Parathyroid adenoma (tissue), 2 donors: ENCODE measurements around the gene MAN2A2.

ENCODE experiments used
- H2AFZ ChIP-seq: fragments of 300-600 bp; sonication (generic); one replicate; pipeline ENCODE4 v1.7.0; 2017; ENCODE audit warnings: antibody characterized with exemption, mild to moderate bottlenecking
- H3K27ac ChIP-seq: fragments of 300-600 bp; sonication (generic); one replicate; pipeline ENCODE4 v1.7.0; 2017
- H3K27me3 ChIP-seq: fragments of 300-600 bp; sonication (generic); one replicate; pipeline ENCODE4 v1.7.0; 2017; ENCODE audit warnings: low read length; ENCODE audit not compliant: control insufficient read depth, insufficient read depth
- H3K36me3 ChIP-seq: fragments of 300-600 bp; sonication (generic); one replicate; pipeline ENCODE4 v1.7.0; 2017; ENCODE audit warnings: low read length; ENCODE audit not compliant: control insufficient read depth, insufficient read depth
- H3K4me1 ChIP-seq: fragments of 300-600 bp; sonication (generic); one replicate; pipeline ENCODE4 v1.7.0; 2017; ENCODE audit warnings: control low read depth
- H3K4me2 ChIP-seq: fragments of 300-600 bp; sonication (generic); one replicate; pipeline ENCODE4 v1.7.0; 2017; ENCODE audit warnings: low read length
- H3K4me3 ChIP-seq: fragments of 300-600 bp; sonication (generic); one replicate; pipeline ENCODE4 v1.7.0; 2017; ENCODE audit warnings: low read depth, low read length
- H3K79me2 ChIP-seq: fragments of 300-600 bp; sonication (generic); one replicate; pipeline ENCODE4 v1.7.0; 2017; ENCODE audit warnings: control low read depth
- H3K9ac ChIP-seq: fragments of 300-600 bp; sonication (generic); one replicate; pipeline ENCODE4 v1.7.0; 2017; ENCODE audit warnings: mild to moderate bottlenecking
- H3K9me3 ChIP-seq: fragments of 300-600 bp; sonication (generic); one replicate; pipeline ENCODE4 v1.7.0; 2017; ENCODE audit warnings: low read length; ENCODE audit not compliant: control insufficient read depth
- TF ChIP-seq, protein P1 (sequence below): fragments of 300-600 bp; sonication (generic); IDR thresholded peaks from one replicate; pipeline ENCODE4 v1.7.0; 2017; ENCODE audit warnings: antibody characterized with exemption, mild to moderate bottlenecking
- donor health status: primary hyperparathyroidism.

The MAN2A2 gene

GRCh38 chr15:90859234-90860131, 43.6 kb upstream of the MAN2A2 start:
- no peaks in the 10 kb centered on the region for H3K79me2 ChIP-seq
- H3K27ac ChIP-seq: no peak overlapping the region
- H3K36me3 ChIP-seq: no peaks in the 10 kb centered on the region
- H3K9me3 ChIP-seq: no peaks in the 10 kb centered on the region
- H3K4me2 ChIP-seq: no peak overlapping the region
- H2AFZ ChIP-seq: no peak overlapping the region
- H3K4me3 ChIP-seq: no peak overlapping the region
- H3K9ac ChIP-seq: no peak overlapping the region
- no peaks in the 10 kb centered on the region for H3K27me3 ChIP-seq
- H3K4me1 ChIP-seq: no peaks in the 10 kb centered on the region
- TF ChIP-seq, protein P1, sequence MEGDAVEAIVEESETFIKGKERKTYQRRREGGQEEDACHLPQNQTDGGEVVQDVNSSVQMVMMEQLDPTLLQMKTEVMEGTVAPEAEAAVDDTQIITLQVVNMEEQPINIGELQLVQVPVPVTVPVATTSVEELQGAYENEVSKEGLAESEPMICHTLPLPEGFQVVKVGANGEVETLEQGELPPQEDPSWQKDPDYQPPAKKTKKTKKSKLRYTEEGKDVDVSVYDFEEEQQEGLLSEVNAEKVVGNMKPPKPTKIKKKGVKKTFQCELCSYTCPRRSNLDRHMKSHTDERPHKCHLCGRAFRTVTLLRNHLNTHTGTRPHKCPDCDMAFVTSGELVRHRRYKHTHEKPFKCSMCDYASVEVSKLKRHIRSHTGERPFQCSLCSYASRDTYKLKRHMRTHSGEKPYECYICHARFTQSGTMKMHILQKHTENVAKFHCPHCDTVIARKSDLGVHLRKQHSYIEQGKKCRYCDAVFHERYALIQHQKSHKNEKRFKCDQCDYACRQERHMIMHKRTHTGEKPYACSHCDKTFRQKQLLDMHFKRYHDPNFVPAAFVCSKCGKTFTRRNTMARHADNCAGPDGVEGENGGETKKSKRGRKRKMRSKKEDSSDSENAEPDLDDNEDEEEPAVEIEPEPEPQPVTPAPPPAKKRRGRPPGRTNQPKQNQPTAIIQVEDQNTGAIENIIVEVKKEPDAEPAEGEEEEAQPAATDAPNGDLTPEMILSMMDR: peak; percentile 10

DNA sequence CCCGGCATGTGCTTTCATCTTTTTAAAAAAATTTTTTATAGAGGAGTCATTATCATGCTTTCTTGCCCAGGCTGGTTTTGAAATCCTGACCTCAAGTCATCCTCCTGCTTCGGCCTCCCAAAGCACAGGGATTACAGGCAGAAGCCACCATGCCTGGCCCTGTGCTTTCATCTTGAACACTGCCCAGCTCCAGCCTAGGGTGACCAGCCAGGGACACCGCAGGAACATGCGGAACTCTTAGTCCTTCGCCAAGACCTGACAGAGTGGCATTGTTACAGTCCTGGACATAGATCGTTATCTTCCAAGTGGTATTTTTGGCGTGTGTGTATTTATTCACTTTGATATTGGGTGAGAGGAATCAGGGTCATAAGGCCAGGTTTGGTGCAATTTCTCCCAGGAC, 42.7 kb upstream of the MAN2A2 start:
- TF ChIP-seq, protein P1: no peak
- Histone ChIP-seq H3K9ac (no peak overlapping the region), H3K27me3 (no peaks in the 10 kb centered on the region), H2AFZ (no peak overlapping the region), H3K4me3 (no peak overlapping the region), H3K4me1 (no peaks in the 10 kb centered on the region), H3K79me2 (no peaks in the 10 kb centered on the region), H3K4me2 (no peak overlapping the region), H3K9me3 (no peaks in the 10 kb centered on the region), H3K36me3 (no peaks in the 10 kb centered on the region), H3K27ac (no peak overlapping the region)

GRCh38 chr15:90860942-90861675, 42.0 kb upstream of the MAN2A2 start:
- Histone ChIP-seq H3K4me2 (no peak overlapping the region), H3K79me2 (no peaks in the 10 kb centered on the region), H3K4me3 (no peak overlapping the region), H3K9ac (no peak overlapping the region), H3K36me3 (no peaks in the 10 kb centered on the region), H3K27me3 (no peaks in the 10 kb centered on the region), H3K9me3 (no peaks in the 10 kb centered on the region), H2AFZ (no peak overlapping the region), H3K4me1 (no peaks in the 10 kb centered on the region), H3K27ac (no peak overlapping the region)
- TF ChIP-seq, protein P1: no peak

GRCh38 chr15:90862487-90862886, 40.6 kb upstream of the MAN2A2 start:
- Histone ChIP-seq H2AFZ (no peak overlapping the region), H3K9me3 (no peaks in the 10 kb centered on the region), H3K79me2 (no peaks in the 10 kb centered on the region), H3K27ac (no peak overlapping the region), H3K9ac (no peak overlapping the region), H3K27me3 (no peaks in the 10 kb centered on the region), H3K4me2 (no peak overlapping the region), H3K4me3 (no peak overlapping the region), H3K4me1 (no peaks in the 10 kb centered on the region), H3K36me3 (no peaks in the 10 kb centered on the region)
- TF ChIP-seq, protein P1: no peak
